AG09319 (cell line): ENCODE measurements around the gene VSX2.

Experiments
- DNase-seq: peaks from one replicate; pipeline ENCODE4 v3.0.0-alpha.2; 2010; ENCODE audit warnings: low read depth; ENCODE audit errors: extremely low read depth
- CTCF ChIP-seq: IDR thresholded peaks from 2 replicates; pipeline ENCODE4 v1.5.1; 2011; ENCODE audit warnings: low read depth, mild to moderate bottlenecking, inconsistent platforms, low read length, moderate library complexity

VSX2 gene

GRCh38 chr14:74292061-74292460, 52.8 kb downstream of the VSX2 start:
- DNase-seq, result no peak
- TF ChIP-seq CTCF, result no peak

GRCh38 chr14:74293606-74294005, 54.4 kb downstream of the VSX2 start:
- TF ChIP-seq CTCF, result no peak
- no peak for DNase-seq

- no peak for TF ChIP-seq CTCF
- no peak for DNase-seq
Measured at GRCh38 chr14:74296037-74296467, 56.8 kb downstream of the VSX2 start.

- no peak for DNase-seq
- no peak for TF ChIP-seq CTCF
Measured at GRCh38 chr14:74297986-74298385, 58.7 kb downstream of the VSX2 start.

- no peak for TF ChIP-seq CTCF
- DNase-seq, result no peak
Measured at GRCh38 chr14:74299061-74299545, 59.9 kb downstream of the VSX2 start.

GRCh38 chr14:74301594-74302151, 62.4 kb downstream of the VSX2 start:
- DNase-seq, result no peak

More at GRCh38 chr14:74301594-74302151, 62.4 kb downstream of the VSX2 start:
- TF ChIP-seq CTCF, result no peak
